H1 (cell line): ENCODE data around the gene TMEM82. TPM values are rescaled to one million over a fixed set of nuclear protein-coding genes. Genes with fewer than 3 reads are reported as not detected.

Experiments used
- CEBPB ChIP-seq: IDR thresholded peaks from 2 replicates; pipeline ENCODE4 v1.6.1; 2012; ENCODE audit warnings: low read depth, low read length
- CREB1 ChIP-seq: IDR thresholded peaks from 2 replicates; pipeline ENCODE4 v1.6.1; 2012; ENCODE audit warnings: inconsistent platforms
- GTF2F1 ChIP-seq: IDR thresholded peaks from 2 replicates; pipeline ENCODE4 v1.6.1; 2012; ENCODE audit warnings: low read depth, low read length, improper control_type of control experiment, borderline replicate concordance
- MAFK ChIP-seq: IDR thresholded peaks from 2 replicates; pipeline ENCODE4 v1.6.1; 2012; ENCODE audit warnings: low read depth, mild to moderate bottlenecking, improper control_type of control experiment, low read length
- SP2 ChIP-seq: IDR thresholded peaks from 2 replicates; pipeline ENCODE4 v1.6.1; 2012; ENCODE audit warnings: mild to moderate bottlenecking, low read length, inconsistent platforms
- TAF7 ChIP-seq: optimal IDR thresholded peaks from 2 replicates; pipeline ENCODE3; 2011; ENCODE audit warnings: low read depth, mild to moderate bottlenecking, inconsistent platforms, low read length, moderate library complexity, borderline replicate concordance
- polyA plus RNA-seq, 7 experiments: library from polyadenylated mRNA; depleted of rRNA in 3 of 7; stranded (reverse) in 5 of 7; unstranded in 2 of 7; fragments of >200 nt in 5 of 7; fragments of 200-250 nt in 2 of 7; gene quantifications; 1 replicate in 5 of 7; 2 replicates in 1 of 7; 4 replicates in 1 of 7; pipeline versions ENCODE4 v1.2.1 to v1.2.3, GENCODE V29; 2011 to 2013; ENCODE audit warnings: missing spikeins in 2 of 7, mixed read lengths in 2 of 7
- total RNA-seq: library from RNA; stranded (reverse); fragmentation: NEBNext Ultra II Directional; extraction: Animal tissue kit (Norgen Biotek cat#: 25700); gene quantifications from 2 replicates; pipeline ENCODE4 v1.2.1, GENCODE V29; 2021

Gene TMEM82
- total and polyA plus RNA-seq, 2 of the 8 experiments (the other 6 are each of a cell fraction or from before 2014, with no cell fraction given), result 0.32 to 2.1 TPM

DNA sequence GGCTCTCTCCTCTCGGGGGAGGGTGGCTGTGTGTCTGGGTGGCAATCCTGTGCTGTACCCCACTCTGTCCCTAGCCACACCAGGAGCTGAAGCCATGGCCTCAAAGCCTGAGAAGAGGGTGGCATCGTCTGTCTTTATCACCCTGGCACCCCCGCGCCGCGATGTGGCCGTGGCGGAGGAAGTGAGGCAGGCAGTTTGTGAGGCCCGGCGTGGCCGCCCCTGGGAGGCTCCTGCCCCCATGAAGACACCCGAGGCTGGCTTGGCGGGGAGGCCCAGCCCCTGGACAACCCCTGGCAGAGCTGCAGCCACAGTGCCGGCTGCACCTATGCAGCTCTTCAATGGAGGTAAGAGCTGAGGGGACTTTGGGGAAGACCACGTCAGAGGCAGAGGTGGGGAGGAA is 22.6 kb downstream of the TMEM82 start (continued):
- TF ChIP-seq CREB1 (no peak), SP2 (no peak), GTF2F1 (no peak), CEBPB (no peak), TAF7 (no peak), MAFK (no peak)
